Mesothelial cell of epicardium (in vitro differentiated cells): ENCODE results near the gene SIK3. TPM values are rescaled to one million over a fixed set of nuclear protein-coding genes. Genes with fewer than 3 reads are reported as not detected.

Source experiments
- DNase-seq, 2 experiments: peaks; one replicate each; pipeline ENCODE4 v3.0.0; 2021; ENCODE audit warnings: low spot score in 2 of 2; ENCODE audit not compliant: unreplicated experiment in 2 of 2
- H3K27ac Mint-ChIP-seq: 2 replicates; pipeline ENCODE4 v1.8.0; 2021; ENCODE audit warnings: mixed read lengths
- H3K27me3 Mint-ChIP-seq: 2 replicates; pipeline ENCODE4 v1.8.0; 2021; ENCODE audit warnings: low read depth, mixed read lengths
- H3K36me3 Mint-ChIP-seq: 2 replicates; pipeline ENCODE4 v1.8.0; 2021; ENCODE audit warnings: mixed read lengths
- H3K4me1 Mint-ChIP-seq: 2 replicates; pipeline ENCODE4 v1.8.0; 2021; ENCODE audit warnings: mixed read lengths
- H3K4me3 Mint-ChIP-seq: 2 replicates; pipeline ENCODE4 v1.8.0; 2021; ENCODE audit warnings: mild to moderate bottlenecking, moderate library complexity, mixed read lengths
- H3K9me3 Mint-ChIP-seq: 2 replicates; pipeline ENCODE4 v1.8.0; 2021; ENCODE audit warnings: mixed read lengths
- CTCF ChIP-seq: fragments of 200-600 bp; sonication (generic); IDR thresholded peaks from one replicate; pipeline ENCODE4 v1.5.0; 2021; ENCODE audit warnings: antibody characterized with exemption; ENCODE audit not compliant: unreplicated experiment
- total RNA-seq: library from RNA; stranded (reverse); gene quantifications from 3 replicates; pipeline ENCODE4 v1.2.1, GENCODE V29; 2021

Gene SIK3
- total RNA-seq, 1 donor from 2014 or later = 35.6 TPM

GRCh38 chr11:117091753-117092477 is 6.3 kb downstream of the SIK3 start:
- H3K27me3 Mint-ChIP-seq = no peaks in the 10 kb centered on the region
- no peak for DNase-seq
- peaks cover 5% of the 10 kb centered on the region for H3K36me3 Mint-ChIP-seq
- H3K4me3 Mint-ChIP-seq = no peak overlapping the region
- H3K4me1 Mint-ChIP-seq = peaks cover 40% of the 10 kb centered on the region
- no peak for TF ChIP-seq CTCF
- H3K9me3 Mint-ChIP-seq = peaks cover 4% of the 10 kb centered on the region
- H3K27ac Mint-ChIP-seq = no peak overlapping the region

- H3K36me3 Mint-ChIP-seq = peaks cover 5% of the 10 kb centered on the region
- TF ChIP-seq CTCF = no peak
- H3K4me3 Mint-ChIP-seq = no peak overlapping the region
- peaks cover 4% of the 10 kb centered on the region for H3K9me3 Mint-ChIP-seq
- no peak for DNase-seq
- peak overlapping the region; percentile 26 for H3K27ac Mint-ChIP-seq
- H3K27me3 Mint-ChIP-seq = no peaks in the 10 kb centered on the region
- H3K4me1 Mint-ChIP-seq = peaks cover 26% of the 10 kb centered on the region
These were observed 8.0 kb downstream of the SIK3 start for GRCh38 chr11:117090111-117090706.

GRCh38 chr11:117089685-117090084 is 8.5 kb downstream of the SIK3 start:
- Mint-ChIP-seq H3K36me3 (peaks cover 5% of the 10 kb centered on the region), H3K4me1 (peaks cover 24% of the 10 kb centered on the region), H3K27me3 (no peaks in the 10 kb centered on the region), H3K9me3 (peaks cover 4% of the 10 kb centered on the region), H3K27ac (peak overlapping the region; percentile 26), H3K4me3 (no peak overlapping the region)
- TF ChIP-seq CTCF = no peak
- DNase-seq = no peak

GRCh38 chr11:117087446-117087845 is 10.8 kb downstream of the SIK3 start:
- H3K27ac Mint-ChIP-seq = peak overlapping the region; percentile 40
- peaks cover 29% of the 10 kb centered on the region for H3K4me1 Mint-ChIP-seq
- TF ChIP-seq CTCF = no peak
- H3K4me3 Mint-ChIP-seq = no peak overlapping the region
- H3K27me3 Mint-ChIP-seq = no peaks in the 10 kb centered on the region
- DNase-seq = no peak
- peaks cover 5% of the 10 kb centered on the region for H3K36me3 Mint-ChIP-seq
- peaks cover 4% of the 10 kb centered on the region for H3K9me3 Mint-ChIP-seq

GRCh38 chr11:117084992-117085391 is 13.2 kb downstream of the SIK3 start:
- H3K9me3 Mint-ChIP-seq = no peaks in the 10 kb centered on the region
- no peak for DNase-seq
- no peak overlapping the region for H3K27ac Mint-ChIP-seq
- no peaks in the 10 kb centered on the region for H3K36me3 Mint-ChIP-seq
- no peak overlapping the region for H3K4me3 Mint-ChIP-seq
- H3K27me3 Mint-ChIP-seq = no peaks in the 10 kb centered on the region
- H3K4me1 Mint-ChIP-seq = peaks cover 28% of the 10 kb centered on the region
- no peak for TF ChIP-seq CTCF
